ENCODE measurements around the gene HHAT. TPM values are rescaled to one million over a fixed set of nuclear protein-coding genes. Genes with fewer than 3 reads are reported as not detected.

Gene HHAT
- total and polyA plus RNA-seq, 4 donors: 1.9 to 3.9 (median 2.6) TPM

DNA sequence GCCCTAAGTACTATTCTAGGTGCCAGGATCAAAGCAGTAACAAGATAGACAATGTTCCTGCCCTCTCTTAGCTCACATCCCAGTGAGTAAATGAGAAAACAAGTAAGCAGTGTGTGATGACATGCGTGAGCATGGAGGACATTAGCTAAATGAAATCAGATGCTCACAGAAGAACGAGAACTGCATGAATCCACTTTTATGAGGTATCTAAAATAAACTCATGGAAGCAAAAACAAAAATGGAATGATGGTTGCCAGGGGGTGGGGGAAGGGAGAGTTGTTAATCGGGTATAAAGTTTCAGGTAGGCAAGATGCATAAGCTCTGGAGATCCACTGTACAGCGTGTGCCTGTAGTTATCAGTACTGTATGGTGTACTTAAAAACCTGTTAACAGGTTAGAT is 195.1 kb downstream of the HHAT start:
- Histone ChIP-seq H3K4me3 (ENCODE audit: low read length in 2 of 2) (no peak overlapping the region), H3K9me3 (ENCODE audit: control insufficient read depth, low read length) (no peaks in the 10 kb centered on the region), H3K27ac (ENCODE audit: low read depth in 1 of 2, low read length in 2 of 2) (no peak overlapping the region), H3K4me1 (ENCODE audit: control insufficient read depth in 1 of 2, insufficient read depth in 2 of 2, low read length in 2 of 2) (no peaks in the 10 kb centered on the region), H3K36me3 (ENCODE audit: control insufficient read depth in 1 of 2, insufficient read depth in 2 of 2, low read length in 1 of 2) (no peaks in the 10 kb centered on the region), H3K27me3 (ENCODE audit: control insufficient read depth in 1 of 2, insufficient read depth in 2 of 2, low read length in 1 of 2) (no peaks in the 10 kb centered on the region)
- intact Hi-C loops (cut with DNase I): no loop called here
- no peak for DNase-seq
- 79 to 80% methylated on average over 4 of the region's 4 CpGs for WGBS, 2 donors
- no peak for ATAC-seq (ENCODE audit: low FRiP score)

DNA sequence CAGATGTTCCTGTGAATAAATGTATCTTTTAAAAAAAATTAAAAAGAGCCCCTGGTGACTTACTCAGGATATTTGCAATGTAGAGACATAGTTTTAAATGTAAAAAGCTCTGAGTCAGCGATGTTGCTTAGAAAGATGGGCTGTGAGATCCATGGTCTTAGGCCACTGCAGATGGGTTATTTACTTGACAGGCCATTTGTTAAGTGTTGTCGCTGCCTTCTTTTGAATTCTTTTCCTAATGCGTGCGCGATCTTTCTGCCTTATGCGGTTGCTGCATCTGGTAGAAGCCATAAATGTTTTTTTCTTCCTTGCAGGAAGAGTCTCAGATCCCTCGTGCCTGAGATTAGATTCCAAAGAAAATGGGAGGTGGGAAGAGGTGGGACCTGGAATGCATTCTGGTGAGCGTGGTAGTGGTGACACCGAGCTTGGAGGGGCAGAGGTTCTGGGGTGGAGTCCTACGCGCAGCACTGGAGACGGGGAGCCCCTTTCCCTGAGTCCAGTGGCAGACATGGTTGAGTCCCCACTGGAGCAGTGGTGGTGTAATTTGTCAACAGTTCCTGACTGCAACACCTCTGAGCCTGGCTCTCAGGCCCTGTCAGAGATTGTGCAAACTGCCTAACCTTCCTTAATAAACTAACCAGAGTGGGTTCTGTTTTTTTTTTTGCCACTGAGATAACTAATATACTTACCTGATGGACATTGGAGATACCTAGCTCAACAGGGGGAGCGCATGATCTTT is 197.2 kb downstream of the HHAT start:
- DNase-seq (no peak), ATAC-seq (ENCODE audit: low FRiP score) (no peak)
- WGBS, 2 donors: 80 to 84% methylated on average over 13 of the region's 13 CpGs
- Histone ChIP-seq H3K4me3 (ENCODE audit: low read length in 2 of 2) (no peak overlapping the region), H3K36me3 (ENCODE audit: control insufficient read depth in 1 of 2, insufficient read depth in 2 of 2, low read length in 1 of 2) (no peaks in the 10 kb centered on the region), H3K4me1 (ENCODE audit: control insufficient read depth in 1 of 2, insufficient read depth in 2 of 2, low read length in 2 of 2) (no peaks in the 10 kb centered on the region), H3K27ac (ENCODE audit: low read depth in 1 of 2, low read length in 2 of 2) (no peak overlapping the region), H3K27me3 (ENCODE audit: control insufficient read depth in 1 of 2, insufficient read depth in 2 of 2, low read length in 1 of 2) (no peaks in the 10 kb centered on the region), H3K9me3 (ENCODE audit: control insufficient read depth, low read length) (no peaks in the 10 kb centered on the region)
- intact Hi-C loops (cut with DNase I): no loop called here

DNA sequence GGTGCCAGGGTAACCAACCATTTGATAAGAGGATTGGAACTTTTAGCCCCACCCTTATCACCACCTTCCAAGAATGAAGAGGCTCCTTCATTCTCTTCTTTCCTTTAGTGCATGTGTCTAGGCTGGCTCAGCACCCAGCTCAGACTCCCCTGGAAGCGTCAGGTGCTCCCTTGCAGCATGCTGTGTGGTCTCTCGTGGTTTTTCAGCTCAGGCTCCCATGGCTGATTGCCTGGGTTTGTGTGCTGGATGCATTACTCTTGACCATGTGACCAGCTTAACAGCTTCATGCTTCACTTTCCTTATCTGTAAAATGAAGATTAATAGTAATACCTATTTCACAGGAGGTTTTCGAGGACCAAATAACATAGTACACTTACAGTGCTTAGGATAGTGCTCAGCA is 198.4 kb downstream of the HHAT start:
- H3K36me3 ChIP-seq (ENCODE audit: control insufficient read depth in 1 of 2, insufficient read depth in 2 of 2, low read length in 1 of 2): no peaks in the 10 kb centered on the region
- H3K4me3 ChIP-seq (ENCODE audit: low read length in 2 of 2): no peak overlapping the region
- no peaks in the 10 kb centered on the region for H3K4me1 ChIP-seq (ENCODE audit: control insufficient read depth in 1 of 2, insufficient read depth in 2 of 2, low read length in 2 of 2)
- H3K27ac ChIP-seq (ENCODE audit: low read depth in 1 of 2, low read length in 2 of 2): no peak overlapping the region
- no peak for ATAC-seq (ENCODE audit: low FRiP score)
- no peak for DNase-seq
- intact Hi-C loops (cut with DNase I): no loop called here
- no peaks in the 10 kb centered on the region for H3K27me3 ChIP-seq (ENCODE audit: control insufficient read depth in 1 of 2, insufficient read depth in 2 of 2, low read length in 1 of 2)
- no peaks in the 10 kb centered on the region for H3K9me3 ChIP-seq (ENCODE audit: control insufficient read depth, low read length)
- 68 to 82% methylated on average over 3 of the region's 3 CpGs for WGBS, 2 donors

DNA sequence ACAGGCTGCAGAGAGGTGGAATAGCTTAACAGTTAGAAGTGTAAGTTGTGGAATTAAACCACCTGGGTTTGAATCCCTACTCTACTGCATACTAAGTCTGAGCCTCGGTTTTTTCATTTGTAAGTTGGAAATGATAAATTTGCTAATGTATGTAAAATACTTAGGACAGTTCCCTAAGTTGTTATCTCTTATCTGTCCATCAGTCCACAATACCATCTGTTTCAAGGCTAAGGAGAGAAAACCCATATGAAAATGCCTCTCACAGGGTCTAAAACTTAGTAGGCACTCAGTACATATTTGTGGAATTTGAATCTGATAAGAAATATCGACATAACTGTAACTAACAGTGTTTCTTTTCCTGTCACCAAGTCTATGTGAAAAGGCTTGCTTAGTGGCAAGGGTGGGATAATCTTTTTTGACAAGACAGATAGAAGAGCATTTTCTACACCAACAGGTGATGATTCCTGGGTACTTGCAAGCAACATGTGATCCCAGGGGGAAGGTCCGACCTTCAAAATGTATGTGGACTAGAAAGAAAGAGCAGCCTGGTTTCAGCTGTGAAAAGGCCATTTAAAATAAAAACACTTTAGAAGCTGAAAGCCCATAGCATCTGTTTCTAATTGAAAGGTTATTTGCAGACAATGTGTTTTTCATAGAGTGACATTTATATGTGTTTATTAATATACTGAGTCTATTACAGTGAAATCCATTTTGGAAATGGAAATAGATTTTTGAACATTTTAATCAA is 202.9 kb downstream of the HHAT start:
- DNase-seq (no peak), ATAC-seq (ENCODE audit: low FRiP score) (no peak)
- no peaks in the 10 kb centered on the region for H3K36me3 ChIP-seq (ENCODE audit: control insufficient read depth in 1 of 2, insufficient read depth in 2 of 2, low read length in 1 of 2)
- H3K9me3 ChIP-seq (ENCODE audit: control insufficient read depth, low read length): peaks cover 2% of the 10 kb centered on the region
- H3K4me3 ChIP-seq (ENCODE audit: low read length in 2 of 2): no peak overlapping the region
- intact Hi-C loops (cut with DNase I): loop anchor here in 1 of 2 donors (10.0 kb wide), 1 partner anchor 293 kb away; no protein-coding TSS in a partner anchor
- 39 to 45% methylated on average over 3 of the region's 3 CpGs for WGBS, 2 donors
- H3K27me3 ChIP-seq (ENCODE audit: control insufficient read depth in 1 of 2, insufficient read depth in 2 of 2, low read length in 1 of 2): no peaks in the 10 kb centered on the region
- H3K27ac ChIP-seq (ENCODE audit: low read depth in 1 of 2, low read length in 2 of 2): no peak overlapping the region
- H3K4me1 ChIP-seq (ENCODE audit: control insufficient read depth in 1 of 2, insufficient read depth in 2 of 2, low read length in 2 of 2): no peaks in the 10 kb centered on the region

DNA sequence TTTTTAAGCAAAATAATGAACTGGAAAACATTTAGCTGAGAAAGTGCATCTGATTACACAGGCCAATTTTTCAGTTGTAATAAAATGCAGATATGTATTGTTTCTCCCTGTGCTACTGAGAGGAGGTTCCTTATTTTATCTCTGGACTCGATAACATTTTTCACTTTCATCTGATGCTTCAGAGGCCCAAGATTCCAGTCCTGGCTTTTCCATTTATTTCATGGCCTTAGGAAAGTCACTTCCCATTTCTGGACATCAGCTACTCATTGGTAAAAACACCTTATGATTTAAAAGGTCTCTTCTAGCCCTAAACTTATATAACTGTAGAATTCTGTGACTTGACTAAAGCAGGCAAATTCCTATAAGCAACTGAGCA is 203.5 kb downstream of the HHAT start:
- Histone ChIP-seq H3K27ac (ENCODE audit: low read depth in 1 of 2, low read length in 2 of 2) (no peak overlapping the region), H3K4me1 (ENCODE audit: control insufficient read depth in 1 of 2, insufficient read depth in 2 of 2, low read length in 2 of 2) (no peaks in the 10 kb centered on the region), H3K36me3 (ENCODE audit: control insufficient read depth in 1 of 2, insufficient read depth in 2 of 2, low read length in 1 of 2) (no peaks in the 10 kb centered on the region), H3K4me3 (ENCODE audit: low read length in 2 of 2) (no peak overlapping the region), H3K27me3 (ENCODE audit: control insufficient read depth in 1 of 2, insufficient read depth in 2 of 2, low read length in 1 of 2) (no peaks in the 10 kb centered on the region), H3K9me3 (ENCODE audit: control insufficient read depth, low read length) (peaks cover 2% of the 10 kb centered on the region)
- no peak for ATAC-seq (ENCODE audit: low FRiP score)
- intact Hi-C loops (cut with DNase I): loop anchor here in 1 of 2 donors (10.0 kb wide), 1 partner anchor 293 kb away; no protein-coding TSS in a partner anchor
- DNase-seq: no peak
- WGBS, 2 donors: 78 to 79% methylated on average over 1 of the region's 1 CpG

DNA sequence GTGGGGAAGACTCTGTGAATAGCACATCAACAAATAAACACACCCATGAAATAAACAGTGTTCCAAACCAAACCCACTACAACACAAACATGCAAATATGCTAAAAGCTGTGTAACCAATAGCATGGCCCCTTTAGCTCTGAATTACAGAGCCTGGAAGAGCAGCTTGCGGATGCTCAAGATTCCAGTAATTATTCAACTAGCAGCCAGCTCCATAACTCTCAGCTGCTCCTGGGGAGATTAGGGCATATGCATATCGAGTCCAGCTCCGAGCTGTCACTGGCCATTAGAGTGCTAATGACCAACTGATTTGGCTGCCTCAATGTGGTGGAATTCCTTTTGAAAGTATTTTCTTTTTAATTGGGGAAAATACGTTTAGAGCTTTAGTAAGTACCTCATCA is 207.1 kb downstream of the HHAT start:
- Histone ChIP-seq H3K36me3 (ENCODE audit: control insufficient read depth in 1 of 2, insufficient read depth in 2 of 2, low read length in 1 of 2) (no peaks in the 10 kb centered on the region), H3K4me1 (ENCODE audit: control insufficient read depth in 1 of 2, insufficient read depth in 2 of 2, low read length in 2 of 2) (no peaks in the 10 kb centered on the region), H3K27me3 (ENCODE audit: control insufficient read depth in 1 of 2, insufficient read depth in 2 of 2, low read length in 1 of 2) (no peaks in the 10 kb centered on the region), H3K27ac (ENCODE audit: low read depth in 1 of 2, low read length in 2 of 2) (no peak overlapping the region), H3K4me3 (ENCODE audit: low read length in 2 of 2) (no peak overlapping the region), H3K9me3 (ENCODE audit: control insufficient read depth, low read length) (peaks cover 2% of the 10 kb centered on the region)
- intact Hi-C loops (cut with DNase I): loop anchor here in 1 of 2 donors (10.0 kb wide), 1 partner anchor 289 kb away; no protein-coding TSS in a partner anchor
- WGBS, 2 donors: 57 to 62% methylated on average over 4 of the region's 4 CpGs
- DNase-seq (no peak), ATAC-seq (ENCODE audit: low FRiP score) (no peak)

DNA sequence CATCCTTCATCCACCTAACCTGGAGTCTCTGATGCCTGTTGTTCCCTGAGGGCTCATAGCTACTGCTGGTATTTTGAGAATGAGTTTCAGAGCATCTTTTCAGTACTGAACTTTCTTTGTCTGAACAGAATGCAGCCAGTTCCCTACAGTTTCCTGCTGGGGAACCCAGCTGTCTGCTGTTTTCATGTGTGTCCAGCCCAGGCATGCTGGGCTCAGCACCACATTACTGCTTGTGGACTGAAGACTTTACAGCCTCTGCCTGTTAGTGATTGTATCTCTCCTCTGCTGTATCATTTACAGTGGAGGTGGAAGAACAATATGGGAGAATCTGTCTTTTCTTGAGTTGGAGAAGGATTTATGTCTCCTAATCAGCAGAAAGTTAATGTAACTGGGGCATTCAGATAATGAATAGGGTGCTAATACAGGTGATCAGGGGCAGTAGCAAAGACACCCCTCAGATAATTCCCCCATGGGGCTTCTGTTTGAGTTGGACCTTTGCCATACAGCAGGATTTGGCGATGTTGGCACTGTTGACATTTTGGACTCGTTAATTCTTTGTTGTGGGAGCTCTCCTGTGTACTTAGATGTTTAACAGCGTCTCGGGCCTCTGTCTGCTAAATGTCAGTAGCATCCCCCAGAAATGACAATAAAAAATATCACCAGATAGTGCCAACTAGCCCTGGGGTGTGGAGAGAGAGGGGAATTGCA is 207.7 kb downstream of the HHAT start:
- H3K27me3 ChIP-seq (ENCODE audit: control insufficient read depth in 1 of 2, insufficient read depth in 2 of 2, low read length in 1 of 2): no peaks in the 10 kb centered on the region
- ATAC-seq (ENCODE audit: low FRiP score) (no peak), DNase-seq (no peak)
- peaks cover 2% of the 10 kb centered on the region for H3K9me3 ChIP-seq (ENCODE audit: control insufficient read depth, low read length)
- H3K4me1 ChIP-seq (ENCODE audit: control insufficient read depth in 1 of 2, insufficient read depth in 2 of 2, low read length in 2 of 2): no peaks in the 10 kb centered on the region
- H3K27ac ChIP-seq (ENCODE audit: low read depth in 1 of 2, low read length in 2 of 2): no peak overlapping the region
- no peaks in the 10 kb centered on the region for H3K36me3 ChIP-seq (ENCODE audit: control insufficient read depth in 1 of 2, insufficient read depth in 2 of 2, low read length in 1 of 2)
- WGBS, 2 donors: 59 to 66% methylated on average over 4 of the region's 4 CpGs
- no peak overlapping the region for H3K4me3 ChIP-seq (ENCODE audit: low read length in 2 of 2)
- intact Hi-C loops (cut with DNase I): loop anchor here in 1 of 2 donors (10.0 kb wide), 1 partner anchor 288 kb away; no protein-coding TSS in a partner anchor

DNA sequence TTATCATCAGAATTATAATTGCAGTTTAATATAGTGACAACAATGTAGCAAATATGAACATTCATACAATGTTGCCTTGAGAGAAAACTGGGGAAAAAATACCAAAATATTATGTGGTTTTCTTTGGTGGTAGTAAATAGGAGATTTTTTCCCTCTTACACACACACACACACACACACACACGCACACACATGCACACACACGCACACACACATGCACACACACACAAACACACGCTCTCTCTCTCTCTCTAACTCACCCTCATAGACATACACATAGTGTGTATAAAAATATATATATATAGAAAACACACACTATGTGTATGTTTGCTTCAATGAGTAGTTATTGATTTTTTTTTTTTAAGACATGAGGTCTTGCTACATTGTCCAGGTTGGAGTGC is 211.6 kb downstream of the HHAT start:
- Histone ChIP-seq H3K4me1 (ENCODE audit: control insufficient read depth in 1 of 2, insufficient read depth in 2 of 2, low read length in 2 of 2) (no peaks in the 10 kb centered on the region), H3K4me3 (ENCODE audit: low read length in 2 of 2) (no peak overlapping the region), H3K27ac (ENCODE audit: low read depth in 1 of 2, low read length in 2 of 2) (no peak overlapping the region), H3K36me3 (ENCODE audit: control insufficient read depth in 1 of 2, insufficient read depth in 2 of 2, low read length in 1 of 2) (no peaks in the 10 kb centered on the region), H3K9me3 (ENCODE audit: control insufficient read depth, low read length) (no peaks in the 10 kb centered on the region), H3K27me3 (ENCODE audit: control insufficient read depth in 1 of 2, insufficient read depth in 2 of 2, low read length in 1 of 2) (no peaks in the 10 kb centered on the region)
- intact Hi-C loops (cut with DNase I): no loop called here
- DNase-seq (no peak), ATAC-seq (ENCODE audit: low FRiP score) (no peak)
- 50 to 75% methylated on average over 3 of the region's 3 CpGs for WGBS, 2 donors
